ENCODE results near the gene TOB1. TPM values are rescaled to one million over a fixed set of nuclear protein-coding genes. Genes with fewer than 3 reads are reported as not detected.

Gene TOB1
- total and polyA plus RNA-seq, 2 experiments from 2014 or later, result 12.1 to 46.9 TPM

DNA sequence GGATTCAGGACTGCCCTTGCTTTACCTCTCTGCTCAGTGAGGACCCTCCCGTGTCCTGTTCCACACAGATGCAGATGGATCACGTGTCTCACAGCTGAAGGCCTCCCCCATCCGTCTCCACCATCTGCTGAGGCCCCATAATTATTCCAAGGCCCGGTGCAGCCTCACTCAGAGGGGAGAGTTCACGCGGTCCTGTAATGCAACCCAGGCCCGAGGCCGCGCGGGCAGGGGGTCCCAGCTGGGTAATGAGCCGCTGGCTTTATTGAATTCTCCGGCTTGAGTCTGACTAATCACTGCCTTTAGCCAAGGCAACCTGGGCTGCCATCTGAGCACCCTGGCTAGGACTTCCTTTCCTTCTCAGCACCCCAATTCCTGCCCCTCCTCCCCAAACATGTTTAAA, 35.2 kb downstream of the TOB1 start:
- ATAC-seq (peak; percentile 18), DNase-seq (ENCODE audit: low spot score) (peak; percentile 33)
- no peaks in the 10 kb centered on the region for H3K79me2 ChIP-seq (replicated peaks; ENCODE audit: insufficient read depth)
- Mint-ChIP-seq H3K4me1 (peaks cover 48% of the 10 kb centered on the region), H3K27me3 (ENCODE audit: insufficient read depth, low read depth, poor library complexity) (peaks cover 19% of the 10 kb centered on the region), H3K36me3 (ENCODE audit: low read depth) (no peaks in the 10 kb centered on the region), H3K27ac (0 out of 2 replicates have a peak overlapping the region, but pooled peaks have one; percentile 49), H3K9me3 (no peaks in the 10 kb centered on the region), H3K4me3 (0 out of 3 replicates have a peak overlapping the region, but pooled peaks have one; percentile 16)
- peak overlapping the region; percentile 91 for H2AFZ ChIP-seq
- H3K9me2 ChIP-seq (ENCODE audit: insufficient read depth), result no peaks in the 10 kb centered on the region
- no peaks in the 10 kb centered on the region for H3F3A ChIP-seq (replicated peaks; ENCODE audit: low read depth)
- H3K36me3 ChIP-seq (ENCODE audit: insufficient read depth), result no peaks in the 10 kb centered on the region; the same call in 1 of the 2 replicates
- H3K27me3 ChIP-seq (ENCODE audit: insufficient read depth), result no peaks in the 10 kb centered on the region
- no peak overlapping the region for H3K4me3 ChIP-seq
- H3K27ac ChIP-seq (ENCODE audit: low read depth), result no peak overlapping the region
- TF ChIP-seq ZNF114 (CRISPR knock-in tag; IDR thresholded peaks at IDR 0.05) (no peak), EZH2 (IDR thresholded peaks at IDR 0.05; ENCODE audit: low read depth, unreplicated experiment) (no peak), CREB1 (CRISPR knock-in tag; IDR thresholded peaks at IDR 0.05; ENCODE audit: low read depth) (no peak), ZNF331 (CRISPR knock-in tag; IDR thresholded peaks at IDR 0.05; ENCODE audit: low read depth) (no peak), POLR2AphosphoS5 (IDR thresholded peaks at IDR 0.05; ENCODE audit: low read depth) (no peak), NANOG (IDR thresholded peaks at IDR 0.05; ENCODE audit: borderline replicate concordance) (no peak), STAT1 (IDR thresholded peaks at IDR 0.05; ENCODE audit: unreplicated experiment) (no peak), EZH2phosphoT487 (IDR thresholded peaks at IDR 0.05; ENCODE audit: unreplicated experiment) (no peak), JUNB (IDR thresholded peaks at IDR 0.05; ENCODE audit: unreplicated experiment) (no peak)
- TF ChIP-seq, protein P1, sequence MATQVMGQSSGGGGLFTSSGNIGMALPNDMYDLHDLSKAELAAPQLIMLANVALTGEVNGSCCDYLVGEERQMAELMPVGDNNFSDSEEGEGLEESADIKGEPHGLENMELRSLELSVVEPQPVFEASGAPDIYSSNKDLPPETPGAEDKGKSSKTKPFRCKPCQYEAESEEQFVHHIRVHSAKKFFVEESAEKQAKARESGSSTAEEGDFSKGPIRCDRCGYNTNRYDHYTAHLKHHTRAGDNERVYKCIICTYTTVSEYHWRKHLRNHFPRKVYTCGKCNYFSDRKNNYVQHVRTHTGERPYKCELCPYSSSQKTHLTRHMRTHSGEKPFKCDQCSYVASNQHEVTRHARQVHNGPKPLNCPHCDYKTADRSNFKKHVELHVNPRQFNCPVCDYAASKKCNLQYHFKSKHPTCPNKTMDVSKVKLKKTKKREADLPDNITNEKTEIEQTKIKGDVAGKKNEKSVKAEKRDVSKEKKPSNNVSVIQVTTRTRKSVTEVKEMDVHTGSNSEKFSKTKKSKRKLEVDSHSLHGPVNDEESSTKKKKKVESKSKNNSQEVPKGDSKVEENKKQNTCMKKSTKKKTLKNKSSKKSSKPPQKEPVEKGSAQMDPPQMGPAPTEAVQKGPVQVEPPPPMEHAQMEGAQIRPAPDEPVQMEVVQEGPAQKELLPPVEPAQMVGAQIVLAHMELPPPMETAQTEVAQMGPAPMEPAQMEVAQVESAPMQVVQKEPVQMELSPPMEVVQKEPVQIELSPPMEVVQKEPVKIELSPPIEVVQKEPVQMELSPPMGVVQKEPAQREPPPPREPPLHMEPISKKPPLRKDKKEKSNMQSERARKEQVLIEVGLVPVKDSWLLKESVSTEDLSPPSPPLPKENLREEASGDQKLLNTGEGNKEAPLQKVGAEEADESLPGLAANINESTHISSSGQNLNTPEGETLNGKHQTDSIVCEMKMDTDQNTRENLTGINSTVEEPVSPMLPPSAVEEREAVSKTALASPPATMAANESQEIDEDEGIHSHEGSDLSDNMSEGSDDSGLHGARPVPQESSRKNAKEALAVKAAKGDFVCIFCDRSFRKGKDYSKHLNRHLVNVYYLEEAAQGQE (IDR thresholded peaks at IDR 0.05; ENCODE audit: unreplicated experiment), result no peak
- TF ChIP-seq, protein P2, sequence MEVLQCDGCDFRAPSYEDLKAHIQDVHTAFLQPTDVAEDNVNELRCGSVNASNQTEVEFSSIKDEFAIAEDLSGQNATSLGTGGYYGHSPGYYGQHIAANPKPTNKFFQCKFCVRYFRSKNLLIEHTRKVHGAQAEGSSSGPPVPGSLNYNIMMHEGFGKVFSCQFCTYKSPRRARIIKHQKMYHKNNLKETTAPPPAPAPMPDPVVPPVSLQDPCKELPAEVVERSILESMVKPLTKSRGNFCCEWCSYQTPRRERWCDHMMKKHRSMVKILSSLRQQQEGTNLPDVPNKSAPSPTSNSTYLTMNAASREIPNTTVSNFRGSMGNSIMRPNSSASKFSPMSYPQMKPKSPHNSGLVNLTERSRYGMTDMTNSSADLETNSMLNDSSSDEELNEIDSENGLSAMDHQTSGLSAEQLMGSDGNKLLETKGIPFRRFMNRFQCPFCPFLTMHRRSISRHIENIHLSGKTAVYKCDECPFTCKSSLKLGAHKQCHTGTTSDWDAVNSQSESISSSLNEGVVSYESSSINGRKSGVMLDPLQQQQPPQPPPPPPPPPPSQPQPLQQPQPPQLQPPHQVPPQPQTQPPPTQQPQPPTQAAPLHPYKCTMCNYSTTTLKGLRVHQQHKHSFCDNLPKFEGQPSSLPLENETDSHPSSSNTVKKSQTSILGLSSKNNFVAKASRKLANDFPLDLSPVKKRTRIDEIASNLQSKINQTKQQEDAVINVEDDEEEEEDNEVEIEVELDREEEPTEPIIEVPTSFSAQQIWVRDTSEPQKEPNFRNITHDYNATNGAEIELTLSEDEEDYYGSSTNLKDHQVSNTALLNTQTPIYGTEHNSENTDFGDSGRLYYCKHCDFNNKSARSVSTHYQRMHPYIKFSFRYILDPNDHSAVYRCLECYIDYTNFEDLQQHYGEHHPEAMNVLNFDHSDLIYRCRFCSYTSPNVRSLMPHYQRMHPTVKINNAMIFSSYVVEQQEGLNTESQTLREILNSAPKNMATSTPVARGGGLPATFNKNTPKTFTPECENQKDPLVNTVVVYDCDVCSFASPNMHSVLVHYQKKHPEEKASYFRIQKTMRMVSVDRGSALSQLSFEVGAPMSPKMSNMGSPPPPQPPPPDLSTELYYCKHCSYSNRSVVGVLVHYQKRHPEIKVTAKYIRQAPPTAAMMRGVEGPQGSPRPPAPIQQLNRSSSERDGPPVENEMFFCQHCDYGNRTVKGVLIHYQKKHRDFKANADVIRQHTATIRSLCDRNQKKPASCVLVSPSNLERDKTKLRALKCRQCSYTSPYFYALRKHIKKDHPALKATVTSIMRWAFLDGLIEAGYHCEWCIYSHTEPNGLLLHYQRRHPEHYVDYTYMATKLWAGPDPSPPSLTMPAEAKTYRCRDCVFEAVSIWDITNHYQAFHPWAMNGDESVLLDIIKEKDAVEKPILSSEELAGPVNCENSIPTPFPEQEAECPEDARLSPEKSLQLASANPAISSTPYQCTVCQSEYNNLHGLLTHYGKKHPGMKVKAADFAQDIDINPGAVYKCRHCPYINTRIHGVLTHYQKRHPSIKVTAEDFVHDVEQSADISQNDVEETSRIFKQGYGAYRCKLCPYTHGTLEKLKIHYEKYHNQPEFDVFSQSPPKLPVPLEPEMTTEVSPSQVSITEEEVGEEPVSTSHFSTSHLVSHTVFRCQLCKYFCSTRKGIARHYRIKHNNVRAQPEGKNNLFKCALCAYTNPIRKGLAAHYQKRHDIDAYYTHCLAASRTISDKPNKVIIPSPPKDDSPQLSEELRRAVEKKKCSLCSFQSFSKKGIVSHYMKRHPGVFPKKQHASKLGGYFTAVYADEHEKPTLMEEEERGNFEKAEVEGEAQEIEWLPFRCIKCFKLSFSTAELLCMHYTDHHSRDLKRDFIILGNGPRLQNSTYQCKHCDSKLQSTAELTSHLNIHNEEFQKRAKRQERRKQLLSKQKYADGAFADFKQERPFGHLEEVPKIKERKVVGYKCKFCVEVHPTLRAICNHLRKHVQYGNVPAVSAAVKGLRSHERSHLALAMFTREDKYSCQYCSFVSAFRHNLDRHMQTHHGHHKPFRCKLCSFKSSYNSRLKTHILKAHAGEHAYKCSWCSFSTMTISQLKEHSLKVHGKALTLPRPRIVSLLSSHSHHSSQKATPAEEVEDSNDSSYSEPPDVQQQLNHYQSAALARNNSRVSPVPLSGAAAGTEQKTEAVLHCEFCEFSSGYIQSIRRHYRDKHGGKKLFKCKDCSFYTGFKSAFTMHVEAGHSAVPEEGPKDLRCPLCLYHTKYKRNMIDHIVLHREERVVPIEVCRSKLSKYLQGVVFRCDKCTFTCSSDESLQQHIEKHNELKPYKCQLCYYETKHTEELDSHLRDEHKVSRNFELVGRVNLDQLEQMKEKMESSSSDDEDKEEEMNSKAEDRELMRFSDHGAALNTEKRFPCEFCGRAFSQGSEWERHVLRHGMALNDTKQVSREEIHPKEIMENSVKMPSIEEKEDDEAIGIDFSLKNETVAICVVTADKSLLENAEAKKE (CRISPR knock-in tag; IDR thresholded peaks at IDR 0.05), result no peak
- TF ChIP-seq, protein P3, sequence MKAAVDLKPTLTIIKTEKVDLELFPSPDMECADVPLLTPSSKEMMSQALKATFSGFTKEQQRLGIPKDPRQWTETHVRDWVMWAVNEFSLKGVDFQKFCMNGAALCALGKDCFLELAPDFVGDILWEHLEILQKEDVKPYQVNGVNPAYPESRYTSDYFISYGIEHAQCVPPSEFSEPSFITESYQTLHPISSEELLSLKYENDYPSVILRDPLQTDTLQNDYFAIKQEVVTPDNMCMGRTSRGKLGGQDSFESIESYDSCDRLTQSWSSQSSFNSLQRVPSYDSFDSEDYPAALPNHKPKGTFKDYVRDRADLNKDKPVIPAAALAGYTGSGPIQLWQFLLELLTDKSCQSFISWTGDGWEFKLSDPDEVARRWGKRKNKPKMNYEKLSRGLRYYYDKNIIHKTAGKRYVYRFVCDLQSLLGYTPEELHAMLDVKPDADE (IDR thresholded peaks at IDR 0.05), result no peak
- TF ChIP-seq, protein P4, sequence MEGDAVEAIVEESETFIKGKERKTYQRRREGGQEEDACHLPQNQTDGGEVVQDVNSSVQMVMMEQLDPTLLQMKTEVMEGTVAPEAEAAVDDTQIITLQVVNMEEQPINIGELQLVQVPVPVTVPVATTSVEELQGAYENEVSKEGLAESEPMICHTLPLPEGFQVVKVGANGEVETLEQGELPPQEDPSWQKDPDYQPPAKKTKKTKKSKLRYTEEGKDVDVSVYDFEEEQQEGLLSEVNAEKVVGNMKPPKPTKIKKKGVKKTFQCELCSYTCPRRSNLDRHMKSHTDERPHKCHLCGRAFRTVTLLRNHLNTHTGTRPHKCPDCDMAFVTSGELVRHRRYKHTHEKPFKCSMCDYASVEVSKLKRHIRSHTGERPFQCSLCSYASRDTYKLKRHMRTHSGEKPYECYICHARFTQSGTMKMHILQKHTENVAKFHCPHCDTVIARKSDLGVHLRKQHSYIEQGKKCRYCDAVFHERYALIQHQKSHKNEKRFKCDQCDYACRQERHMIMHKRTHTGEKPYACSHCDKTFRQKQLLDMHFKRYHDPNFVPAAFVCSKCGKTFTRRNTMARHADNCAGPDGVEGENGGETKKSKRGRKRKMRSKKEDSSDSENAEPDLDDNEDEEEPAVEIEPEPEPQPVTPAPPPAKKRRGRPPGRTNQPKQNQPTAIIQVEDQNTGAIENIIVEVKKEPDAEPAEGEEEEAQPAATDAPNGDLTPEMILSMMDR (conservative IDR thresholded peaks at IDR 0.05; ENCODE audit: low read depth in 2 of 2), result no peak
- peaks cover 35% of the 10 kb centered on the region for H3K4me1 ChIP-seq (ENCODE audit: insufficient read depth)
- peak overlapping the region; percentile 43; the same call in 1 of the 2 replicates for H3K4me2 ChIP-seq
- H4K20me1 ChIP-seq (replicated peaks; ENCODE audit: insufficient read depth), result no peaks in the 10 kb centered on the region
